Smooth muscle cell (in vitro differentiated cells): ENCODE measurements around the gene FAM163A. TPM values are rescaled to one million over a fixed set of nuclear protein-coding genes. Genes with fewer than 3 reads are reported as not detected.

Source experiments
- DNase-seq: peaks from one replicate; lab custom pipeline; 2025; ENCODE audit not compliant: unreplicated experiment; lab: John Stamatoyannopoulos, UW
- H2AFZ ChIP-seq: fragments of 200-600 bp; sonication (generic); 2 replicates; pipeline ENCODE4 v1.6.0; 2016; ENCODE audit warnings: antibody characterized with exemption, low read depth, mild to moderate bottlenecking
- H3F3A ChIP-seq: fragments of 200-600 bp; sonication (generic); 2 replicates; pipeline ENCODE4 v1.6.0; 2017; ENCODE audit warnings: antibody characterized with exemption, low read depth
- H3K27ac ChIP-seq: fragments of 200-600 bp; sonication (generic); 2 replicates; pipeline ENCODE4 v1.5.1; 2016; ENCODE audit warnings: low read depth, mild to moderate bottlenecking
- H3K27me3 ChIP-seq: fragments of 200-600 bp; sonication (generic); 2 replicates; pipeline ENCODE4 v1.6.1; 2016; ENCODE audit warnings: low read depth, mild to moderate bottlenecking
- H3K36me3 ChIP-seq: fragments of 200-600 bp; sonication (generic); 2 replicates; pipeline ENCODE4 v1.5.1; 2016; ENCODE audit warnings: low read depth
- H3K4me1 ChIP-seq: fragments of 200-600 bp; sonication (generic); 2 replicates; pipeline ENCODE4 v1.5.1; 2016; ENCODE audit warnings: low read depth
- H3K4me2 ChIP-seq: fragments of 200-600 bp; sonication (generic); 2 replicates; pipeline ENCODE4 v1.6.0; 2016; ENCODE audit warnings: mild to moderate bottlenecking
- H3K4me3 ChIP-seq: fragments of 200-600 bp; sonication (generic); 2 replicates; pipeline ENCODE4 v1.5.1; 2016; ENCODE audit warnings: mild to moderate bottlenecking
- H3K79me2 ChIP-seq: fragments of 200-600 bp; sonication (generic); 2 replicates; pipeline ENCODE4 v1.6.0; 2016; ENCODE audit warnings: low read depth, mild to moderate bottlenecking
- H3K9ac ChIP-seq: fragments of 200-600 bp; sonication (generic); 2 replicates; pipeline ENCODE4 v1.6.0; 2016; ENCODE audit warnings: low read depth
- H3K9me3 ChIP-seq: fragments of 200-600 bp; sonication (generic); replicated peaks from 2 replicates; pipeline ENCODE4 v1.5.1; 2016; ENCODE audit warnings: low read depth
- H4K20me1 ChIP-seq: fragments of 200-600 bp; sonication (generic); 2 replicates; pipeline ENCODE4 v1.6.0; 2016; ENCODE audit warnings: low read depth
- WGBS: methylation state at CpG from one replicate; pipeline ENCODE4 v1.1.7; 2016; ENCODE audit warnings: low lambda C conversion rate; 5-methylcytosine and 5-hydroxymethylcytosine counted together
- polyA plus RNA-seq: library from polyadenylated mRNA; unstranded; fragments of >200 nt; fragmentation: Nextera tagmentation; extraction: Ambion mirVana; gene quantifications from 2 replicates; pipeline ENCODE4 v1.2.1, GENCODE V29; 2016
- total RNA-seq: library from RNA; depleted of rRNA; stranded (reverse); fragments of >200 nt; gene quantifications from 2 replicates; pipeline ENCODE4 v1.2.3, GENCODE V29; 2014
- TF ChIP-seq, protein P1 (sequence below): fragments of 200-600 bp; sonication (generic); IDR thresholded peaks from 2 replicates; pipeline ENCODE4 v1.5.1; 2017; ENCODE audit warnings: borderline replicate concordance, mild to moderate bottlenecking, antibody characterized with exemption; ENCODE audit not compliant: insufficient read depth, poor library complexity, severe bottlenecking

FAM163A gene
- total and polyA plus RNA-seq, 2 experiments from 2014 or later: not detected

GRCh38 chr1:179825798-179826460, 82.8 kb downstream of the FAM163A start:
- no peaks in the 10 kb centered on the region for H3K79me2 ChIP-seq
- H3K4me2 ChIP-seq: no peak overlapping the region
- 86% methylated on average over 13 of the region's 13 CpGs for WGBS
- H4K20me1 ChIP-seq: no peaks in the 10 kb centered on the region
- no peak overlapping the region for H3K27ac ChIP-seq
- no peaks in the 10 kb centered on the region for H3K36me3 ChIP-seq
- H3K4me1 ChIP-seq: no peaks in the 10 kb centered on the region
- DNase-seq: no peak
- H2AFZ ChIP-seq: no peak overlapping the region
- no peak overlapping the region for H3K4me3 ChIP-seq
- H3K9me3 ChIP-seq: no peaks in the 10 kb centered on the region
- peaks cover 33% of the 10 kb centered on the region for H3K27me3 ChIP-seq
- no peak overlapping the region for H3K9ac ChIP-seq
- TF ChIP-seq, protein P1, sequence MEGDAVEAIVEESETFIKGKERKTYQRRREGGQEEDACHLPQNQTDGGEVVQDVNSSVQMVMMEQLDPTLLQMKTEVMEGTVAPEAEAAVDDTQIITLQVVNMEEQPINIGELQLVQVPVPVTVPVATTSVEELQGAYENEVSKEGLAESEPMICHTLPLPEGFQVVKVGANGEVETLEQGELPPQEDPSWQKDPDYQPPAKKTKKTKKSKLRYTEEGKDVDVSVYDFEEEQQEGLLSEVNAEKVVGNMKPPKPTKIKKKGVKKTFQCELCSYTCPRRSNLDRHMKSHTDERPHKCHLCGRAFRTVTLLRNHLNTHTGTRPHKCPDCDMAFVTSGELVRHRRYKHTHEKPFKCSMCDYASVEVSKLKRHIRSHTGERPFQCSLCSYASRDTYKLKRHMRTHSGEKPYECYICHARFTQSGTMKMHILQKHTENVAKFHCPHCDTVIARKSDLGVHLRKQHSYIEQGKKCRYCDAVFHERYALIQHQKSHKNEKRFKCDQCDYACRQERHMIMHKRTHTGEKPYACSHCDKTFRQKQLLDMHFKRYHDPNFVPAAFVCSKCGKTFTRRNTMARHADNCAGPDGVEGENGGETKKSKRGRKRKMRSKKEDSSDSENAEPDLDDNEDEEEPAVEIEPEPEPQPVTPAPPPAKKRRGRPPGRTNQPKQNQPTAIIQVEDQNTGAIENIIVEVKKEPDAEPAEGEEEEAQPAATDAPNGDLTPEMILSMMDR: no peak
- no peaks in the 10 kb centered on the region for H3F3A ChIP-seq

- Histone ChIP-seq H3K4me2 (no peak overlapping the region), H3K4me3 (no peak overlapping the region), H3K4me1 (no peaks in the 10 kb centered on the region), H3K9ac (no peak overlapping the region), H3K36me3 (no peaks in the 10 kb centered on the region), H3K79me2 (no peaks in the 10 kb centered on the region), H2AFZ (no peak overlapping the region), H3K27ac (no peak overlapping the region), H3K27me3 (peaks cover 33% of the 10 kb centered on the region), H3F3A (no peaks in the 10 kb centered on the region), H4K20me1 (no peaks in the 10 kb centered on the region), H3K9me3 (no peaks in the 10 kb centered on the region)
- DNase-seq: no peak
- TF ChIP-seq, protein P1: no peak
- 80% methylated on average over 7 of the region's 7 CpGs for WGBS
Measured at GRCh38 chr1:179826626-179827280, 83.7 kb downstream of the FAM163A start.

- 91% methylated on average over 9 of the region's 9 CpGs for WGBS
- Histone ChIP-seq H3K4me2 (no peak overlapping the region), H3K79me2 (no peaks in the 10 kb centered on the region), H3K9me3 (no peaks in the 10 kb centered on the region), H2AFZ (no peak overlapping the region), H3K4me3 (no peak overlapping the region), H4K20me1 (no peaks in the 10 kb centered on the region), H3K36me3 (no peaks in the 10 kb centered on the region), H3F3A (no peaks in the 10 kb centered on the region), H3K4me1 (no peaks in the 10 kb centered on the region), H3K27ac (no peak overlapping the region), H3K27me3 (peaks cover 31% of the 10 kb centered on the region), H3K9ac (no peak overlapping the region)
- TF ChIP-seq, protein P1: no peak
- DNase-seq: no peak
Measured at GRCh38 chr1:179828554-179829110, 85.5 kb downstream of the FAM163A start.
